Liver (tissue), 3 donors: ENCODE results near the gene EML1.

ENCODE experiments used
- CTCF ChIP-seq: fragments of 150-350 bp; IDR thresholded peaks from 2 replicates; pipeline ENCODE4 v1.5.1; 2017; ENCODE audit warnings: improper control_type of control experiment, low read depth, low read length; ENCODE audit not compliant: missing input control
- EGR1 ChIP-seq, 2 donors: IDR thresholded peaks; 2 replicates each; pipeline ENCODE4 v1.6.1; 2016 to 2018; ENCODE audit warnings: antibody characterized with exemption in 2 of 2, low read depth in 2 of 2
- FOXA1 ChIP-seq: IDR thresholded peaks from 2 replicates; pipeline ENCODE4 v1.6.1; 2016; ENCODE audit warnings: antibody characterized with exemption
- donor health status: healthy.
- donor health status: healthy.

DNA sequence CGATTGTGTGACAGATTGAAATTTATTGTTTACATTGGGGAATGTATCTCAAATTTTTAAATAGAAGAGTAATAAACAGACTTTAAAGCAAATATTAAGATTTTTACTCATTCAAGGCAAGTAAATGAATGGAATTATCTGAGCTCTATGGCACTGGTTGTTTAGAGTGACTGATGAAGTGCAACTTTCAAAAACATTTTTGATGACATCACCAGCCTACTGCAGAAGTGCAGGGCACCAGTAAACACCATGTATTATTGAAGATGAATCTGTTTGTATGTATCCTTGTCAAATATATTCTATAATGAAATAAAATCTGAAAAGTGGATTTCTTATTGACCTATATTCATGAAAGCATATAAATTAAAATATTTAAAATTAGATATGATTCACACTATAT, 148.0 kb downstream of the EML1 start:
- no peak for TF ChIP-seq CTCF
- TF ChIP-seq EGR1 (IDR thresholded peaks at IDR 0.05; ENCODE audit: low read depth in 2 of 2), result no peak
- no peak for TF ChIP-seq FOXA1
